DND-41 (cell line): ENCODE data around the gene GRIN2A.

Source experiments
- EZH2 ChIP-seq: IDR thresholded peaks from 3 replicates; pipeline ENCODE4 v1.6.1; 2012; ENCODE audit warnings: borderline replicate concordance, low read depth, mild to moderate bottlenecking, moderate library complexity, low read length, inconsistent platforms; ENCODE audit not compliant: severe bottlenecking
- TF ChIP-seq, protein P1 (sequence below): IDR thresholded peaks from 2 replicates; pipeline ENCODE4 v1.5.1; 2012; ENCODE audit warnings: borderline replicate concordance, low read length, moderate library complexity, mild to moderate bottlenecking; ENCODE audit not compliant: poor library complexity, severe bottlenecking; ENCODE audit errors: extremely low read depth

DNA sequence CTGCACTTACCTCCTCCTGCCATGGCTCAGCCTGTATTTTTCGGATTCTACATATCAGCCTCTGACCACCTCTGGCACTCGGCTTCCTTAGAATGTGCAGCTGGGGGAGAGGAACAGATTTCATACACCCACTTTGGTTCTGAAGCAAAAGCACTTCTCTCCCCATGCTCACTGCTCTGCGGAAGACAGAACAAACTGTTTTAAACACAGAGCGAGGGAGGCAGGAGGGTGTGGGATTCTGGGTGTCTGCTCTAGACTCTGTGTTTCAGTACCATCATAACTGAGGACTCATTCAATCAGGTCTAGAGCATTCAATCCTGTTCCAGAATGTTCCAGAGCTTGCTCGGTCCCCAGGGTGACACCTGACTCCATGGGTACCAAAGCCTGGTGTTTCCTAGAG, 239.1 kb downstream of the GRIN2A start:
- TF ChIP-seq, protein P1, sequence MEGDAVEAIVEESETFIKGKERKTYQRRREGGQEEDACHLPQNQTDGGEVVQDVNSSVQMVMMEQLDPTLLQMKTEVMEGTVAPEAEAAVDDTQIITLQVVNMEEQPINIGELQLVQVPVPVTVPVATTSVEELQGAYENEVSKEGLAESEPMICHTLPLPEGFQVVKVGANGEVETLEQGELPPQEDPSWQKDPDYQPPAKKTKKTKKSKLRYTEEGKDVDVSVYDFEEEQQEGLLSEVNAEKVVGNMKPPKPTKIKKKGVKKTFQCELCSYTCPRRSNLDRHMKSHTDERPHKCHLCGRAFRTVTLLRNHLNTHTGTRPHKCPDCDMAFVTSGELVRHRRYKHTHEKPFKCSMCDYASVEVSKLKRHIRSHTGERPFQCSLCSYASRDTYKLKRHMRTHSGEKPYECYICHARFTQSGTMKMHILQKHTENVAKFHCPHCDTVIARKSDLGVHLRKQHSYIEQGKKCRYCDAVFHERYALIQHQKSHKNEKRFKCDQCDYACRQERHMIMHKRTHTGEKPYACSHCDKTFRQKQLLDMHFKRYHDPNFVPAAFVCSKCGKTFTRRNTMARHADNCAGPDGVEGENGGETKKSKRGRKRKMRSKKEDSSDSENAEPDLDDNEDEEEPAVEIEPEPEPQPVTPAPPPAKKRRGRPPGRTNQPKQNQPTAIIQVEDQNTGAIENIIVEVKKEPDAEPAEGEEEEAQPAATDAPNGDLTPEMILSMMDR: no peak
- no peak for TF ChIP-seq EZH2
